ENCODE data around the gene SUGP1. TPM values are rescaled to one million over a fixed set of nuclear protein-coding genes. Genes with fewer than 3 reads are reported as not detected.

The SUGP1 gene
- total RNA-seq, 1 experiment from 2014 or later: 51.2 TPM

DNA sequence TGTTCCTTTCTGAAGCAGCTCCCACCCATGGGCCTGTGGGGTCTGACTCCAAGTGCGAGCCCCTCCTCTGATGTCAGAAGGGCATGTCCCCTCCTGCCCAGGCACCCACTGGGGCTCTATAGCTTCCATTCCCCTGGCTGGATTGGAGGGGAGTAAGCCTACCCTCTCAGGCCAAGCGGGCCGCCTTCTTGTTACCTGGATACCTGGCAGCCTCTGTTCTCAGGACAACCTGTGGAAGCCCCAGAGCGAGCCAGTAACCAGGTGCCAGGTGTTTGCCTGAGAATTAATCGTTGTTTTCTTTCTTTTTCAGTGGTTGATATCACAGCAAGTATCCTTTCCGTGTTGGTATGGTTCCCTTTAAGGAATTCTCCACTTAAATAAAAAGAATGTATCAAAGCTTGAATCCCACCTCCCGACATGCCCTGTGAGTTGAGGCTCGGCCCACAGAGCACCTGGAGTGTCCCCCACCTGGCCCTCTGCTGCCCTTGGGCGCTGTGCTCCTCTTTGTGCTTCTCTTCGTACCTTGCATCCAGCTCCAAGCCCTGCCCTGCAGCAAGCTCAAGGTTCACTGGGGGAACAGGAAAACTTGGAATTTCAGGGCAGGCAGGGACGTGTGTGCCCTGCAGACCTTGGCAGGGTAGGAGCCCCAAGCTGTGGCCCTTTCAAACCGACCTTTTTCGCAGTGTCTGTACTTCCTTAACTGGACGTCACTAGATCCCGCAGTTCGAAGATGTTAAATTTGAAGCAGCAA, 15.3 kb upstream of the SUGP1 start:
- Histone ChIP-seq H3K4me3 (ENCODE audit: low read depth, low read length) (no peak overlapping the region), H3K9me3 (no peaks in the 10 kb centered on the region), H3K27me3 (replicated peaks; ENCODE audit: control insufficient read depth, insufficient read depth, low read length) (no peaks in the 10 kb centered on the region), H3K4me1 (no peaks in the 10 kb centered on the region), H3K36me3 (ENCODE audit: control insufficient read depth, insufficient read depth, low read length) (peaks cover 2% of the 10 kb centered on the region; the same call in 1 of the 2 replicates)
- no TSS peak for BruUV-seq (replicated peaks)
- H3K27me3 Mint-ChIP-seq (ENCODE audit: insufficient read depth, unreplicated experiment): no peaks in the 10 kb centered on the region
- no peak overlapping the region for H3K27ac Mint-ChIP-seq (ENCODE audit: unreplicated experiment)
- DNase-seq: no peak
- H3K9me3 Mint-ChIP-seq (ENCODE audit: unreplicated experiment): no peaks in the 10 kb centered on the region
- ChIA-PET CTCF (no interaction called here), POLR2A (no interaction called here)
- no peak for TF ChIP-seq CTCF (IDR thresholded peaks at IDR 0.05; ENCODE audit: insufficient read depth in 1 of 2, low read depth in 1 of 2, low read length in 1 of 2, severe bottlenecking in 1 of 2, unreplicated experiment in 1 of 2)
- H3K36me3 Mint-ChIP-seq (ENCODE audit: insufficient read depth, unreplicated experiment): peaks cover 45% of the 10 kb centered on the region
- no peak overlapping the region for H3K4me3 Mint-ChIP-seq (ENCODE audit: unreplicated experiment)
- H3K4me1 Mint-ChIP-seq (ENCODE audit: low read depth, unreplicated experiment): no peaks in the 10 kb centered on the region
- intact Hi-C loops (cut with micrococcal nuclease; ENCODE audit: unreplicated experiment): no loop called here

GRCh38 chr19:19334989-19335344, 14.7 kb upstream of the SUGP1 start:
- Histone ChIP-seq H3K9me3 (no peaks in the 10 kb centered on the region), H3K4me1 (no peaks in the 10 kb centered on the region), H3K4me3 (ENCODE audit: low read depth, low read length) (no peak overlapping the region), H3K27me3 (replicated peaks; ENCODE audit: control insufficient read depth, insufficient read depth, low read length) (no peaks in the 10 kb centered on the region), H3K36me3 (ENCODE audit: control insufficient read depth, insufficient read depth, low read length) (peaks cover 2% of the 10 kb centered on the region; the same call in 1 of the 2 replicates)
- H3K27me3 Mint-ChIP-seq (ENCODE audit: insufficient read depth, unreplicated experiment): no peaks in the 10 kb centered on the region
- no peak overlapping the region for H3K27ac Mint-ChIP-seq (ENCODE audit: unreplicated experiment)
- no TSS peak for BruUV-seq (replicated peaks)
- H3K4me1 Mint-ChIP-seq (ENCODE audit: low read depth, unreplicated experiment): no peaks in the 10 kb centered on the region
- no peaks in the 10 kb centered on the region for H3K9me3 Mint-ChIP-seq (ENCODE audit: unreplicated experiment)
- CTCF ChIA-PET: no interaction called here
- POLR2A ChIA-PET: no interaction called here
- no peak for TF ChIP-seq CTCF (IDR thresholded peaks at IDR 0.05; ENCODE audit: insufficient read depth in 1 of 2, low read depth in 1 of 2, low read length in 1 of 2, severe bottlenecking in 1 of 2, unreplicated experiment in 1 of 2)
- intact Hi-C loops (cut with micrococcal nuclease; ENCODE audit: unreplicated experiment): no loop called here
- DNase-seq: no peak
- H3K36me3 Mint-ChIP-seq (ENCODE audit: insufficient read depth, unreplicated experiment): peaks cover 45% of the 10 kb centered on the region
- no peak overlapping the region for H3K4me3 Mint-ChIP-seq (ENCODE audit: unreplicated experiment)

GRCh38 chr19:19334063-19334988, 14.0 kb upstream of the SUGP1 start:
- Histone ChIP-seq H3K9me3 (no peaks in the 10 kb centered on the region), H3K4me1 (no peaks in the 10 kb centered on the region), H3K36me3 (ENCODE audit: control insufficient read depth, insufficient read depth, low read length) (peaks cover 2% of the 10 kb centered on the region; the same call in 1 of the 2 replicates), H3K27me3 (replicated peaks; ENCODE audit: control insufficient read depth, insufficient read depth, low read length) (no peaks in the 10 kb centered on the region), H3K4me3 (ENCODE audit: low read depth, low read length) (no peak overlapping the region)
- ChIA-PET CTCF (no interaction called here), POLR2A (no interaction called here)
- H3K27ac Mint-ChIP-seq (ENCODE audit: unreplicated experiment): no peak overlapping the region
- BruUV-seq (replicated peaks): no TSS peak
- no peak overlapping the region for H3K4me3 Mint-ChIP-seq (ENCODE audit: unreplicated experiment)
- no peaks in the 10 kb centered on the region for H3K9me3 Mint-ChIP-seq (ENCODE audit: unreplicated experiment)
- intact Hi-C loops (cut with micrococcal nuclease; ENCODE audit: unreplicated experiment): no loop called here
- no peak for TF ChIP-seq CTCF (IDR thresholded peaks at IDR 0.05; ENCODE audit: insufficient read depth in 1 of 2, low read depth in 1 of 2, low read length in 1 of 2, severe bottlenecking in 1 of 2, unreplicated experiment in 1 of 2)
- DNase-seq: no peak
- no peaks in the 10 kb centered on the region for H3K4me1 Mint-ChIP-seq (ENCODE audit: low read depth, unreplicated experiment)
- no peaks in the 10 kb centered on the region for H3K27me3 Mint-ChIP-seq (ENCODE audit: insufficient read depth, unreplicated experiment)
- peaks cover 47% of the 10 kb centered on the region for H3K36me3 Mint-ChIP-seq (ENCODE audit: insufficient read depth, unreplicated experiment)

Measured in Caco-2 (cell line).